SK-N-MC (cell line): Measurements from ENCODE around the gene GNB3.

Experiments used
- DNase-seq: peaks from one replicate; pipeline ENCODE4 v3.0.0-alpha.2; 2011; ENCODE audit warnings: low read depth, low spot score
- H3K27ac ChIP-seq: fragments of 200-600 bp; sonication (generic); 2 replicates; pipeline ENCODE4 v1.5.1; 2016; ENCODE audit warnings: mixed run types
- H3K36me3 ChIP-seq: fragments of 200-600 bp; sonication (generic); 2 replicates; pipeline ENCODE4 v1.6.1; 2017; ENCODE audit warnings: antibody characterized with exemption, low read length, mixed read lengths; ENCODE audit not compliant: insufficient read depth
- H3K4me3 ChIP-seq: fragments of 200-600 bp; sonication (generic); 2 replicates; pipeline ENCODE4 v1.5.1; 2016
- H3K9ac ChIP-seq: fragments of 200-600 bp; sonication (generic); 2 replicates; pipeline ENCODE4 v1.8.0; 2017; ENCODE audit warnings: mixed run types, mixed read lengths; ENCODE audit not compliant: insufficient read length
- H3K9me3 ChIP-seq: fragments of 200-600 bp; sonication (generic); 2 replicates; pipeline ENCODE4 v1.6.1; 2017; ENCODE audit warnings: low read depth, mild to moderate bottlenecking, antibody characterized with exemption, low read length, moderate library complexity, mixed read lengths
- EZH2 ChIP-seq: fragments of 200-600 bp; sonication (generic); IDR thresholded peaks from one replicate; pipeline ENCODE4 v1.6.1; 2017; ENCODE audit warnings: antibody characterized with exemption
- FOXP2 ChIP-seq: optimal IDR thresholded peaks from 2 replicates; pipeline ENCODE3; 2011; ENCODE audit warnings: mild to moderate bottlenecking, moderate library complexity; ENCODE audit not compliant: insufficient read depth; ENCODE audit errors: extremely low read length, control extremely low read depth
- POLR2AphosphoS5 ChIP-seq: IDR thresholded peaks from 2 replicates; pipeline ENCODE4 v1.6.1; 2012; ENCODE audit warnings: mild to moderate bottlenecking, low read depth, low read length, borderline replicate concordance

Gene GNB3

GRCh38 chr12:6894321-6894720 lies 53.6 kb downstream of the GNB3 start:
- DNase-seq: no peak
- Histone ChIP-seq H3K36me3 (no peaks in the 10 kb centered on the region; the same call in 1 of the 2 replicates), H3K27ac (no peak overlapping the region), H3K9ac (no peak overlapping the region), H3K9me3 (no peaks in the 10 kb centered on the region), H3K4me3 (no peak overlapping the region)
- TF ChIP-seq FOXP2 (no peak), EZH2 (no peak), POLR2AphosphoS5 (no peak)
